GM23248 (cell line): ENCODE data around the gene HRH1.

Source experiments
- EZH2 ChIP-seq: fragments of 200-600 bp; sonication (generic); IDR thresholded peaks from 2 replicates; pipeline ENCODE4 v1.6.1; 2018; ENCODE audit warnings: antibody characterized with exemption, mild to moderate bottlenecking; ENCODE audit not compliant: insufficient read depth, poor library complexity, severe bottlenecking
- EZH2phosphoT487 ChIP-seq: fragments of 200-600 bp; sonication (generic); IDR thresholded peaks from 2 replicates; pipeline ENCODE4 v1.6.1; 2018; ENCODE audit warnings: antibody characterized with exemption, moderate library complexity, mild to moderate bottlenecking, low read depth; ENCODE audit not compliant: insufficient read depth

DNA sequence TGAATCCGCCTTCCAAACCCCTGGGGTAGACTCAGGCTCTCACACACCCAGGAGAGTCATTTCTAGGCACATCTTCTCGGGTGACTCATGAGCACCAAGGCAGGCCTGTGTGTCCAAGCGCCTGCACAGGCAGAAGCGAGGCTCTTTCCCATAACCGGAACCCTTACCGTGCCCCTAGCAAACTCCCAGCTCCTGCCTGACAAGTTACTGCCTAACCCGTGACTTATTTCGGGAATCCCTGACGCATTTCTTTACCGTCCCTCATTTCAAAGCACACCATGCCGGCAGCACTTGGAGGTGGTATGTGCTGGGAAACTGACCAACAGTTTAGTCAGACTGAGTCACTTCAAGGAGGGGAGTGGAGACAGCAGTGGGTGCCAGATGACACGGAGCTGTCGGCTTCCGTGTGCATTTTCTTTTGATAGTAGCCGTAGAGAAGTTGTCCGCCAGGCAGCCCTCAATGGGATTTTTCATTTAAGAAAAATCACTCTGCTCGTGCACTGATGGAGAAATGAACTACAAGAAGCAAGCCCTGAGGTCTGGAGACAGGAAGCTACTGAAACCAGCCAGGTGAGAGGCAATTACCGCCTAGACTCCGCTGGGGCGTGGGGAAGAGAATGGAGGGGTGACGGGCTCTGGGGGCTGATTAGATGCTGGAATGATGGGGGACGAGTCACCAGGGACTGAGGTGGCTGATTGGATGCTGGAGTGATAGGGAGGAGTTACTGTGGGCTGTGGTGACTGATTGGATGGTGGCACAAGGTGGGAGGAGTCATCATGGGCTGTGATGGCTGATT, 17.3 kb upstream of the HRH1 start:
- TF ChIP-seq EZH2 (no peak), EZH2phosphoT487 (no peak)
